ENCODE measurements around the gene AUTS2.

DNA sequence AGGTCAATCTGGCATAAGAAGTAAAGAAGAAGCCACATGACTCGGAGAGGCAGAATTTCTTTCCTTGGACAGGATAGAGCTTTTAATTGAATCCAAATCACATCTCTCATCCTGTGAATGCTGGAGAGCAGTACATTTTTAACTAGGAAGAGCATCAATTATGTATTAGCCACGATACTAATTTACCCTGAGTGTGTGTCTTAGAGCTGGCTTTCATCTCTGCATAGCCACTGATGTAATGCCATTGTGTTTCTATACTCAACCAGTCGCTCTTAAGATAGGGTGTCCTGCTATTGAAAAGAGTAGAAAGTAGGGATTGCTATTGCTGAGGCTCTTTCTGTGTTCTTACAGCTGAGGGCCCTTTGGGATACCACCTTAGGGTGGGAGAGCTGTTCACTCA, 280.3 kb downstream of the AUTS2 start:
- no peak for TF ChIP-seq NFIC (IDR thresholded peaks at IDR 0.05)
- TF ChIP-seq, protein P1, sequence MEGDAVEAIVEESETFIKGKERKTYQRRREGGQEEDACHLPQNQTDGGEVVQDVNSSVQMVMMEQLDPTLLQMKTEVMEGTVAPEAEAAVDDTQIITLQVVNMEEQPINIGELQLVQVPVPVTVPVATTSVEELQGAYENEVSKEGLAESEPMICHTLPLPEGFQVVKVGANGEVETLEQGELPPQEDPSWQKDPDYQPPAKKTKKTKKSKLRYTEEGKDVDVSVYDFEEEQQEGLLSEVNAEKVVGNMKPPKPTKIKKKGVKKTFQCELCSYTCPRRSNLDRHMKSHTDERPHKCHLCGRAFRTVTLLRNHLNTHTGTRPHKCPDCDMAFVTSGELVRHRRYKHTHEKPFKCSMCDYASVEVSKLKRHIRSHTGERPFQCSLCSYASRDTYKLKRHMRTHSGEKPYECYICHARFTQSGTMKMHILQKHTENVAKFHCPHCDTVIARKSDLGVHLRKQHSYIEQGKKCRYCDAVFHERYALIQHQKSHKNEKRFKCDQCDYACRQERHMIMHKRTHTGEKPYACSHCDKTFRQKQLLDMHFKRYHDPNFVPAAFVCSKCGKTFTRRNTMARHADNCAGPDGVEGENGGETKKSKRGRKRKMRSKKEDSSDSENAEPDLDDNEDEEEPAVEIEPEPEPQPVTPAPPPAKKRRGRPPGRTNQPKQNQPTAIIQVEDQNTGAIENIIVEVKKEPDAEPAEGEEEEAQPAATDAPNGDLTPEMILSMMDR (IDR thresholded peaks at IDR 0.05 in 2 of 3, conservative IDR thresholded peaks at IDR 0.05 in 1 of 3; ENCODE audit: insufficient read depth in 2 of 3, low read depth in 1 of 3, low read length in 3 of 3) = no peak
- TF ChIP-seq, protein P2, sequence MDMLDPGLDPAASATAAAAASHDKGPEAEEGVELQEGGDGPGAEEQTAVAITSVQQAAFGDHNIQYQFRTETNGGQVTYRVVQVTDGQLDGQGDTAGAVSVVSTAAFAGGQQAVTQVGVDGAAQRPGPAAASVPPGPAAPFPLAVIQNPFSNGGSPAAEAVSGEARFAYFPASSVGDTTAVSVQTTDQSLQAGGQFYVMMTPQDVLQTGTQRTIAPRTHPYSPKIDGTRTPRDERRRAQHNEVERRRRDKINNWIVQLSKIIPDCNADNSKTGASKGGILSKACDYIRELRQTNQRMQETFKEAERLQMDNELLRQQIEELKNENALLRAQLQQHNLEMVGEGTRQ (CRISPR knock-in tag; IDR thresholded peaks at IDR 0.05) = no peak
- TF ChIP-seq, protein P3, sequence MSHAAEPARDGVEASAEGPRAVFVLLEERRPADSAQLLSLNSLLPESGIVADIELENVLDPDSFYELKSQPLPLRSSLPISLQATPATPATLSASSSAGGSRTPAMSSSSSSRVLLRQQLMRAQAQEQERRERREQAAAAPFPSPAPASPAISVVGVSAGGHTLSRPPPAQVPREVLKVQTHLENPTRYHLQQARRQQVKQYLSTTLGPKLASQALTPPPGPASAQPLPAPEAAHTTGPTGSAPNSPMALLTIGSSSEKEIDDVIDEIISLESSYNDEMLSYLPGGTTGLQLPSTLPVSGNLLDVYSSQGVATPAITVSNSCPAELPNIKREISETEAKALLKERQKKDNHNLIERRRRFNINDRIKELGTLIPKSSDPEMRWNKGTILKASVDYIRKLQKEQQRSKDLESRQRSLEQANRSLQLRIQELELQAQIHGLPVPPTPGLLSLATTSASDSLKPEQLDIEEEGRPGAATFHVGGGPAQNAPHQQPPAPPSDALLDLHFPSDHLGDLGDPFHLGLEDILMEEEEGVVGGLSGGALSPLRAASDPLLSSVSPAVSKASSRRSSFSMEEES (CRISPR knock-in tag; IDR thresholded peaks at IDR 0.05) = no peak
- TF ChIP-seq TRIM28 (IDR thresholded peaks at IDR 0.05) = no peak
- no peak for TF ChIP-seq ZFP36 (IDR thresholded peaks at IDR 0.05; ENCODE audit: low read depth, low read length, partially characterized antibody)
- no peak for TF ChIP-seq GABPA (tag; conservative IDR thresholded peaks at IDR 0.05; ENCODE audit: low read depth)
- TF ChIP-seq FOXK1 (CRISPR knock-in tag; IDR thresholded peaks at IDR 0.05; ENCODE audit: borderline replicate concordance) = no peak
- no peak for TF ChIP-seq ZNF121 (CRISPR knock-in tag; conservative IDR thresholded peaks at IDR 0.05)
- TF ChIP-seq, protein P4, sequence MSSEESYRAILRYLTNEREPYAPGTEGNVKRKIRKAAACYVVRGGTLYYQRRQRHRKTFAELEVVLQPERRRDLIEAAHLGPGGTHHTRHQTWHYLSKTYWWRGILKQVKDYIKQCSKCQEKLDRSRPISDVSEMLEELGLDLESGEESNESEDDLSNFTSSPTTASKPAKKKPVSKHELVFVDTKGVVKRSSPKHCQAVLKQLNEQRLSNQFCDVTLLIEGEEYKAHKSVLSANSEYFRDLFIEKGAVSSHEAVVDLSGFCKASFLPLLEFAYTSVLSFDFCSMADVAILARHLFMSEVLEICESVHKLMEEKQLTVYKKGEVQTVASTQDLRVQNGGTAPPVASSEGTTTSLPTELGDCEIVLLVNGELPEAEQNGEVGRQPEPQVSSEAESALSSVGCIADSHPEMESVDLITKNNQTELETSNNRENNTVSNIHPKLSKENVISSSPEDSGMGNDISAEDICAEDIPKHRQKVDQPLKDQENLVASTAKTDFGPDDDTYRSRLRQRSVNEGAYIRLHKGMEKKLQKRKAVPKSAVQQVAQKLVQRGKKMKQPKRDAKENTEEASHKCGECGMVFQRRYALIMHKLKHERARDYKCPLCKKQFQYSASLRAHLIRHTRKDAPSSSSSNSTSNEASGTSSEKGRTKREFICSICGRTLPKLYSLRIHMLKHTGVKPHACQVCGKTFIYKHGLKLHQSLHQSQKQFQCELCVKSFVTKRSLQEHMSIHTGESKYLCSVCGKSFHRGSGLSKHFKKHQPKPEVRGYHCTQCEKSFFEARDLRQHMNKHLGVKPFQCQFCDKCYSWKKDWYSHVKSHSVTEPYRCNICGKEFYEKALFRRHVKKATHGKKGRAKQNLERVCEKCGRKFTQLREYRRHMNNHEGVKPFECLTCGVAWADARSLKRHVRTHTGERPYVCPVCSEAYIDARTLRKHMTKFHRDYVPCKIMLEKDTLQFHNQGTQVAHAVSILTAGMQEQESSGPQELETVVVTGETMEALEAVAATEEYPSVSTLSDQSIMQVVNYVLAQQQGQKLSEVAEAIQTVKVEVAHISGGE (CRISPR knock-in tag; IDR thresholded peaks at IDR 0.05) = no peak
- TF ChIP-seq, protein P5, sequence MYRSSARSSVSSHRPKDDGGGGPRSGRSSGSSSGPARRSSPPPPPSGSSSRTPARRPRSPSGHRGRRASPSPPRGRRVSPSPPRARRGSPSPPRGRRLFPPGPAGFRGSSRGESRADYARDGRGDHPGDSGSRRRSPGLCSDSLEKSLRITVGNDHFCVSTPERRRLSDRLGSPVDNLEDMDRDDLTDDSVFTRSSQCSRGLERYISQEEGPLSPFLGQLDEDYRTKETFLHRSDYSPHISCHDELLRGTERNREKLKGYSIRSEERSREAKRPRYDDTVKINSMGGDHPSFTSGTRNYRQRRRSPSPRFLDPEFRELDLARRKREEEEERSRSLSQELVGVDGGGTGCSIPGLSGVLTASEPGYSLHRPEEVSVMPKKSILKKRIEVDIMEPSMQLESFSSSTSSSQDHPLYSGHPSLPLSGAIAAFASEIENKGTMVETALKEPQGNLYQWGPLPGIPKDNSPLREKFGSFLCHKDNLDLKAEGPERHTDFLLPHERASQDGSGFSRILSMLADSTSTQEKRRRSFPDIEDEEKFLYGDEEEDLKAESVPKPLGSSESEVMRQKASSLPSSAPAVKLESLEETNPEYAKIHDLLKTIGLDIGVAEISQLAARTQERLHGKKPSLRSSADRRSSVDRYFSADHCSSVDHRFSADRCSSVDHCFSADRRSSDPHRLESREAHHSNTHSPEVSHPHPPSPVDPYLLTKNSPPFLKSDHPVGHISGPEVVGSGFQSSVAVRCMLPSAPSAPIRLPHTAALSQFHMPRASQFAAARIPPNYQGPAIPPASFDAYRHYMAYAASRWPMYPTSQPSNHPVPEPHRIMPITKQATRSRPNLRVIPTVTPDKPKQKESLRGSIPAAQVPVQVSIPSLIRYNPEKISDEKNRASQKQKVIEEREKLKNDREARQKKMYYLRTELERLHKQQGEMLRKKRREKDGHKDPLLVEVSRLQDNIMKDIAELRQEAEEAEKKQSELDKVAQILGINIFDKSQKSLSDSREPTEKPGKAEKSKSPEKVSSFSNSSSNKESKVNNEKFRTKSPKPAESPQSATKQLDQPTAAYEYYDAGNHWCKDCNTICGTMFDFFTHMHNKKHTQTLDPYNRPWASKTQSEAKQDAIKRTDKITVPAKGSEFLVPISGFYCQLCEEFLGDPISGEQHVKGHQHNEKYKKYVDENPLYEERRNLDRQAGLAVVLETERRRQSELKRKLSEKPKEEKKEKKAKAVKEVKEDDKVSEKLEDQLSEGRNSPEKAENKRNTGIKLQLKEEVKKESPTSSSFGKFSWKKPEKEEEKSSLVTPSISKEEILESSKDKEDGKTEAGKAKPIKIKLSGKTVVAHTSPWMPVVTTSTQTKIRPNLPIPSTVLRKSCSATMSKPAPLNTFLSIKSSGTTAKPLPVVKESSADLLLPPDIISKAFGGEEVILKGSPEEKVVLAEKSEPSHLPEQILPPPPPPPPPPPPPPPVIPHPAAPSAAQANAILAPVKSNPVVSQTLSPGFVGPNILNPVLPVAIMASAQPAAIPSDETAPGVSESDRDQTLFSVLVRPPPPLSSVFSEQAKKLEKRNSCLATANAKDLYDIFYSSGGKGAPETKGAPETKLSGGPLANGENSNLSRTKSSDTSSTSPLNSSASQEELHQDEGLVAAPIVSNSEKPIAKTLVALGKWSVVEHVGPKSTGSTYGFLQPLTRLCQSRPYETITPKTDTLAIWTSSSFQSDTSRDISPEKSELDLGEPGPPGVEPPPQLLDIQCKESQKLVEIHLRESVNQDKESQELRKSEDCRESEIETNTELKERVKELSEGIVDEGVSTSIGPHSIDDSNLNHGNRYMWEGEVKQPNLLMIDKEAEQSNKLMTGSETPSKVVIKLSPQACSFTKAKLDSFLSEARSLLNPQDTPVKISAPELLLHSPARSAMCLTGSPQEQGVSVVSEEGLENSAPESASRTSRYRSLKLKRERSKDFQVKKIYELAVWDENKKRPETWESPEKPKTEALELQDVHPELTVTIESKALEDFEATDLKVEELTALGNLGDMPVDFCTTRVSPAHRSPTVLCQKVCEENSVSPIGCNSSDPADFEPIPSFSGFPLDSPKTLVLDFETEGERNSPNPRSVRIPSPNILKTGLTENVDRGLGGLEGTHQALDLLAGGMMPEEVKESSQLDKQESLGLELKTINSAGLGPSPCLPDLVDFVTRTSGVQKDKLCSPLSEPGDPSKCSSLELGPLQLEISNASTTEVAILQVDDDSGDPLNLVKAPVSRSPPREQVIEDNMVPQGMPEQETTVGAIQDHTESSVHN (IDR thresholded peaks at IDR 0.05; ENCODE audit: borderline replicate concordance in 1 of 2, low read depth in 1 of 2) = no peak
- TF ChIP-seq EZH2 (IDR thresholded peaks at IDR 0.05; ENCODE audit: borderline replicate concordance, low read depth, low read length) = no peak
- TF ChIP-seq EGR1 (conservative IDR thresholded peaks at IDR 0.05) = no peak
- TF ChIP-seq NFYB (IDR thresholded peaks at IDR 0.05; ENCODE audit: extremely low read depth, insufficient read length) = no peak
